ENCODE measurements around the gene CDH4.

CDH4 gene

DNA sequence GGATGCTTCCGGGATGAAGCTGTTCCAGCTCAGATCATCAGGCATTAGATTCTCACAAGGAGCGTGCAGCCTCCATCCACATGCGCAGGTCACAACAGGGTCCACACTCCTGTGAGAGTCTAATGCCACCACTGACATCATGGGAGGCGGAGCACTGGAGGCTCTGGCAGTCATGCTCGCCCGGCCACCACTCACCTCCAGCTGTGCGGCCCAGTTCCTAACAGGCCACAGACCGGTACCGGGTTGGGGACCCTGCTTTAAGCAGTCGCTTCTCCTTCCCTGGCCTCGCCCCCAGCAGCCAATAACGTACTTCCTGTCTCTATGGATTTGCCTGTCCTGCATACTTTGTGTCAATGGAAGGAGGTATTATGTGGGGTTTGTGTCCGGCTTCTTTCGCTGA lies 576.8 kb downstream of the CDH4 start:
- TF ChIP-seq, protein P1, sequence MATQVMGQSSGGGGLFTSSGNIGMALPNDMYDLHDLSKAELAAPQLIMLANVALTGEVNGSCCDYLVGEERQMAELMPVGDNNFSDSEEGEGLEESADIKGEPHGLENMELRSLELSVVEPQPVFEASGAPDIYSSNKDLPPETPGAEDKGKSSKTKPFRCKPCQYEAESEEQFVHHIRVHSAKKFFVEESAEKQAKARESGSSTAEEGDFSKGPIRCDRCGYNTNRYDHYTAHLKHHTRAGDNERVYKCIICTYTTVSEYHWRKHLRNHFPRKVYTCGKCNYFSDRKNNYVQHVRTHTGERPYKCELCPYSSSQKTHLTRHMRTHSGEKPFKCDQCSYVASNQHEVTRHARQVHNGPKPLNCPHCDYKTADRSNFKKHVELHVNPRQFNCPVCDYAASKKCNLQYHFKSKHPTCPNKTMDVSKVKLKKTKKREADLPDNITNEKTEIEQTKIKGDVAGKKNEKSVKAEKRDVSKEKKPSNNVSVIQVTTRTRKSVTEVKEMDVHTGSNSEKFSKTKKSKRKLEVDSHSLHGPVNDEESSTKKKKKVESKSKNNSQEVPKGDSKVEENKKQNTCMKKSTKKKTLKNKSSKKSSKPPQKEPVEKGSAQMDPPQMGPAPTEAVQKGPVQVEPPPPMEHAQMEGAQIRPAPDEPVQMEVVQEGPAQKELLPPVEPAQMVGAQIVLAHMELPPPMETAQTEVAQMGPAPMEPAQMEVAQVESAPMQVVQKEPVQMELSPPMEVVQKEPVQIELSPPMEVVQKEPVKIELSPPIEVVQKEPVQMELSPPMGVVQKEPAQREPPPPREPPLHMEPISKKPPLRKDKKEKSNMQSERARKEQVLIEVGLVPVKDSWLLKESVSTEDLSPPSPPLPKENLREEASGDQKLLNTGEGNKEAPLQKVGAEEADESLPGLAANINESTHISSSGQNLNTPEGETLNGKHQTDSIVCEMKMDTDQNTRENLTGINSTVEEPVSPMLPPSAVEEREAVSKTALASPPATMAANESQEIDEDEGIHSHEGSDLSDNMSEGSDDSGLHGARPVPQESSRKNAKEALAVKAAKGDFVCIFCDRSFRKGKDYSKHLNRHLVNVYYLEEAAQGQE (IDR thresholded peaks at IDR 0.05; ENCODE audit: insufficient replicate concordance, low read depth): no peak
- no peak for TF ChIP-seq POLR2AphosphoS5 (IDR thresholded peaks at IDR 0.05; ENCODE audit: low read depth)
- TF ChIP-seq, protein P2, sequence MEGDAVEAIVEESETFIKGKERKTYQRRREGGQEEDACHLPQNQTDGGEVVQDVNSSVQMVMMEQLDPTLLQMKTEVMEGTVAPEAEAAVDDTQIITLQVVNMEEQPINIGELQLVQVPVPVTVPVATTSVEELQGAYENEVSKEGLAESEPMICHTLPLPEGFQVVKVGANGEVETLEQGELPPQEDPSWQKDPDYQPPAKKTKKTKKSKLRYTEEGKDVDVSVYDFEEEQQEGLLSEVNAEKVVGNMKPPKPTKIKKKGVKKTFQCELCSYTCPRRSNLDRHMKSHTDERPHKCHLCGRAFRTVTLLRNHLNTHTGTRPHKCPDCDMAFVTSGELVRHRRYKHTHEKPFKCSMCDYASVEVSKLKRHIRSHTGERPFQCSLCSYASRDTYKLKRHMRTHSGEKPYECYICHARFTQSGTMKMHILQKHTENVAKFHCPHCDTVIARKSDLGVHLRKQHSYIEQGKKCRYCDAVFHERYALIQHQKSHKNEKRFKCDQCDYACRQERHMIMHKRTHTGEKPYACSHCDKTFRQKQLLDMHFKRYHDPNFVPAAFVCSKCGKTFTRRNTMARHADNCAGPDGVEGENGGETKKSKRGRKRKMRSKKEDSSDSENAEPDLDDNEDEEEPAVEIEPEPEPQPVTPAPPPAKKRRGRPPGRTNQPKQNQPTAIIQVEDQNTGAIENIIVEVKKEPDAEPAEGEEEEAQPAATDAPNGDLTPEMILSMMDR (IDR thresholded peaks at IDR 0.05; ENCODE audit: insufficient read depth, low read length): no peak
- no peak for TF ChIP-seq GABPA (IDR thresholded peaks at IDR 0.05; ENCODE audit: low read depth)
- no peak for TF ChIP-seq SPI1 (IDR thresholded peaks at IDR 0.05; ENCODE audit: borderline replicate concordance, low read depth)
- Histone ChIP-seq H3K27ac (replicated peaks) (no peak overlapping the region), H3K27me3 (ENCODE audit: insufficient read depth, poor library complexity, severe bottlenecking) (no peaks in the 10 kb centered on the region), H3K4me3 (replicated peaks; ENCODE audit: insufficient read depth, low read length) (no peak overlapping the region)
- no peak for DNase-seq (ENCODE audit: low read depth in 1 of 2, low spot score in 1 of 2)

DNA sequence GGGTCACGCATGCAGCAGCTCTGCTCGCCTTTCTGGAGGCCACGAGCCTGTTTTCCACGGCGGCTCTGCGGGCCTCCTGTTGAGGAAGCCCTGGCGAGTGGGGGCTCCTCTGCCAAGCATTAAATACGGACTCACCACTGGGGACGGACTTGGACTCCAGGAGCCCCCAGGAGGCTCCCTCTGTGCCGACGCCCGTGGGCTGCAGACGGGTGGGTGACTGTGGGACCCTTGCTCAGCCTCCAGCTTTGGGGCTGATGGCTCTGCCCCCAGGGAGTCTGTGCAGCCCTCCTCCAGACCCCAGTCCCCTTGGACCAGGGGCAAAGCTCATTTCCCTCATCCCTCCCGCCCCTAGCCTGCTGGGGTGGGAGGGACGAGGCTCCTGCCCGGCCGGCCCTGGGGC lies 577.5 kb downstream of the CDH4 start:
- no peak for TF ChIP-seq SPI1 (IDR thresholded peaks at IDR 0.05; ENCODE audit: borderline replicate concordance, low read depth)
- no peak for TF ChIP-seq GABPA (IDR thresholded peaks at IDR 0.05; ENCODE audit: low read depth)
- no peak for TF ChIP-seq POLR2AphosphoS5 (IDR thresholded peaks at IDR 0.05; ENCODE audit: low read depth)
- TF ChIP-seq, protein P2 (IDR thresholded peaks at IDR 0.05; ENCODE audit: insufficient read depth, low read length): no peak
- TF ChIP-seq, protein P1 (IDR thresholded peaks at IDR 0.05; ENCODE audit: insufficient replicate concordance, low read depth): no peak
- Histone ChIP-seq H3K27ac (replicated peaks) (no peak overlapping the region), H3K4me3 (replicated peaks; ENCODE audit: insufficient read depth, low read length) (no peak overlapping the region), H3K27me3 (ENCODE audit: insufficient read depth, poor library complexity, severe bottlenecking) (no peaks in the 10 kb centered on the region)
- no peak for DNase-seq (ENCODE audit: low read depth in 1 of 2, low spot score in 1 of 2)

DNA sequence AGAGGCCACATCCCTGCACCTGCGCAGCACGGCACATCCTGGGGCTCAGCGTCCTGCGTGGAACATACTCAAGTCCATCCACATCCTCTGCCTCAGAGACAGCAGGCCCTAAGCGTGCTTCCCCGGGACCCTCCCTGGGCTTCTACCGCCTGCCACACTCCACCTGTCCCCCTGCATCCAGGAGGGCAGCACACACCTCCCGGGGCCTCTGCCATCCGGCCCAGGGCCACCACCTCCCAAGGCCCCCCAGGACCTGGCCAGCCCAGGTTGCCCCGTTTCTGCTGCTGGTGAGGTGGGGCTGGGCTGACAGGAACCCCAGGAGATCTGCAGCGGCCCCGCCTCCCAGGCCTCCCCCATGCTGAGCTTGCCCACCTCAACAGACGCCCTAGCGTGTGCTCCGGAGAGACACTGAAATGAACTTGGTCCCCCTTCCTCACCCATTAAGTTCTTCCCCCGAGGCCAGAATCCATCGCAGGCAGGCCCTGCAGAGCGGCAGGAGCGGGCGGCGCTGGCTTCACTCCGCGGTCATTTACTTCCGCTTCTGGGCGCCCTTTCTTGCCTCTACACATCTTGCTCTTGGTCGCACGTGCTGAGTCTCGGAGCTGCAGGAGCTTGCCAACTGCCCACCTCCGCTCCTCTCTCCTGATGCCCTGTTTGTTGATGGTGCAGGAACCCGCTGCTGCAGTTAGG lies 578.3 kb downstream of the CDH4 start:
- Histone ChIP-seq H3K27me3 (ENCODE audit: insufficient read depth, poor library complexity, severe bottlenecking) (no peaks in the 10 kb centered on the region), H3K4me3 (replicated peaks; ENCODE audit: insufficient read depth, low read length) (no peak overlapping the region), H3K27ac (replicated peaks) (no peak overlapping the region)
- DNase-seq (ENCODE audit: low read depth in 1 of 2, low spot score in 1 of 2): no peak
- no peak for TF ChIP-seq POLR2AphosphoS5 (IDR thresholded peaks at IDR 0.05; ENCODE audit: low read depth)
- TF ChIP-seq, protein P1 (IDR thresholded peaks at IDR 0.05; ENCODE audit: insufficient replicate concordance, low read depth): no peak
- TF ChIP-seq, protein P2 (IDR thresholded peaks at IDR 0.05; ENCODE audit: insufficient read depth, low read length): no peak
- TF ChIP-seq SPI1 (IDR thresholded peaks at IDR 0.05; ENCODE audit: borderline replicate concordance, low read depth): no peak
- TF ChIP-seq GABPA (IDR thresholded peaks at IDR 0.05; ENCODE audit: low read depth): no peak
